Measurements from ENCODE around the gene B3GALT6.

DNA sequence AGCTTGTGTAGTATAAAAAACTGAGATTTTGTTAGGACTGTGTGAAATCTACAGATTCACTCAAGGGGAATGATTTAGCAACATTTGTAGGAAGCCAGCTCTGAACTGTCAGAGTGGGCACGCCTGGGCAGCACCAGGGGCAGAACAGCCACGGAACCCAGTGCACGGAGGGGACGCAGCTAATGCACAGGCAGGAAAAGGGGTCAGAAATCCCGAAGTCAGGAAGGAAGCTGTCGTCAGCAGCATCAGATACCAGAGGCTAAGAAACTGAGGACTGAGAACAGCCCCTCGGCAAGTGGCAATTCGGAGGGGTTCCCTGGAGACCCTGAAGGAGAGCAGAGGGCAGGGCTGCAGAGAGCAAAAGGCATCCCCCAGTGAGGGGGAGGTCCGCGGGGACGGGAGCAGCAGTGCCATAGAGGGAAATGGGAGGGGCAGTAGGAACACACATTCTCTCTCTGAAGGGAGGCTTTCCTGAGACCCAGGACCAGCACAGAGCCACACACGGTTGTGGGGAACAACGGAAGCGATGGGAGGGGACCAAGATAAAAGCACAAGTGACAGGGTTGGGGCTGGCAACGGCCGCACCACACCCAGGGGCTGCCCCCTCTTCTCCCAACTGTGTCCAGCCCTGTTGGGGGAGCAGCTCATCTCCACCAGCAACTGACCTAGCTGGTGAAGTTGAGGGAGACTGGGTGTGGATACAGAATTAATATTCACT, 29.0 kb downstream of the B3GALT6 start:
- TF ChIP-seq, protein P1, sequence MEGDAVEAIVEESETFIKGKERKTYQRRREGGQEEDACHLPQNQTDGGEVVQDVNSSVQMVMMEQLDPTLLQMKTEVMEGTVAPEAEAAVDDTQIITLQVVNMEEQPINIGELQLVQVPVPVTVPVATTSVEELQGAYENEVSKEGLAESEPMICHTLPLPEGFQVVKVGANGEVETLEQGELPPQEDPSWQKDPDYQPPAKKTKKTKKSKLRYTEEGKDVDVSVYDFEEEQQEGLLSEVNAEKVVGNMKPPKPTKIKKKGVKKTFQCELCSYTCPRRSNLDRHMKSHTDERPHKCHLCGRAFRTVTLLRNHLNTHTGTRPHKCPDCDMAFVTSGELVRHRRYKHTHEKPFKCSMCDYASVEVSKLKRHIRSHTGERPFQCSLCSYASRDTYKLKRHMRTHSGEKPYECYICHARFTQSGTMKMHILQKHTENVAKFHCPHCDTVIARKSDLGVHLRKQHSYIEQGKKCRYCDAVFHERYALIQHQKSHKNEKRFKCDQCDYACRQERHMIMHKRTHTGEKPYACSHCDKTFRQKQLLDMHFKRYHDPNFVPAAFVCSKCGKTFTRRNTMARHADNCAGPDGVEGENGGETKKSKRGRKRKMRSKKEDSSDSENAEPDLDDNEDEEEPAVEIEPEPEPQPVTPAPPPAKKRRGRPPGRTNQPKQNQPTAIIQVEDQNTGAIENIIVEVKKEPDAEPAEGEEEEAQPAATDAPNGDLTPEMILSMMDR (tag by site-specific recombination; IDR thresholded peaks at IDR 0.05): no peak
- TF ChIP-seq, protein P2, sequence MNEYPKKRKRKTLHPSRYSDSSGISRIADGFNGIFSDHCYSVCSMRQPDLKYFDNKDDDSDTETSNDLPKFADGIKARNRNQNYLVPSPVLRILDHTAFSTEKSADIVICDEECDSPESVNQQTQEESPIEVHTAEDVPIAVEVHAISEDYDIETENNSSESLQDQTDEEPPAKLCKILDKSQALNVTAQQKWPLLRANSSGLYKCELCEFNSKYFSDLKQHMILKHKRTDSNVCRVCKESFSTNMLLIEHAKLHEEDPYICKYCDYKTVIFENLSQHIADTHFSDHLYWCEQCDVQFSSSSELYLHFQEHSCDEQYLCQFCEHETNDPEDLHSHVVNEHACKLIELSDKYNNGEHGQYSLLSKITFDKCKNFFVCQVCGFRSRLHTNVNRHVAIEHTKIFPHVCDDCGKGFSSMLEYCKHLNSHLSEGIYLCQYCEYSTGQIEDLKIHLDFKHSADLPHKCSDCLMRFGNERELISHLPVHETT (tag by site-specific recombination; IDR thresholded peaks at IDR 0.05): no peak
- TF ChIP-seq MEIS1 (CRISPR knock-in tag; IDR thresholded peaks at IDR 0.05; ENCODE audit: borderline replicate concordance) (no peak), ZNF302 (tag by site-specific recombination; IDR thresholded peaks at IDR 0.05; ENCODE audit: low read depth) (no peak), ZNF24 (tag by site-specific recombination; IDR thresholded peaks at IDR 0.05) (no peak), ZBTB21 (tag by site-specific recombination; IDR thresholded peaks at IDR 0.05) (no peak)
- TF ChIP-seq, protein P3, sequence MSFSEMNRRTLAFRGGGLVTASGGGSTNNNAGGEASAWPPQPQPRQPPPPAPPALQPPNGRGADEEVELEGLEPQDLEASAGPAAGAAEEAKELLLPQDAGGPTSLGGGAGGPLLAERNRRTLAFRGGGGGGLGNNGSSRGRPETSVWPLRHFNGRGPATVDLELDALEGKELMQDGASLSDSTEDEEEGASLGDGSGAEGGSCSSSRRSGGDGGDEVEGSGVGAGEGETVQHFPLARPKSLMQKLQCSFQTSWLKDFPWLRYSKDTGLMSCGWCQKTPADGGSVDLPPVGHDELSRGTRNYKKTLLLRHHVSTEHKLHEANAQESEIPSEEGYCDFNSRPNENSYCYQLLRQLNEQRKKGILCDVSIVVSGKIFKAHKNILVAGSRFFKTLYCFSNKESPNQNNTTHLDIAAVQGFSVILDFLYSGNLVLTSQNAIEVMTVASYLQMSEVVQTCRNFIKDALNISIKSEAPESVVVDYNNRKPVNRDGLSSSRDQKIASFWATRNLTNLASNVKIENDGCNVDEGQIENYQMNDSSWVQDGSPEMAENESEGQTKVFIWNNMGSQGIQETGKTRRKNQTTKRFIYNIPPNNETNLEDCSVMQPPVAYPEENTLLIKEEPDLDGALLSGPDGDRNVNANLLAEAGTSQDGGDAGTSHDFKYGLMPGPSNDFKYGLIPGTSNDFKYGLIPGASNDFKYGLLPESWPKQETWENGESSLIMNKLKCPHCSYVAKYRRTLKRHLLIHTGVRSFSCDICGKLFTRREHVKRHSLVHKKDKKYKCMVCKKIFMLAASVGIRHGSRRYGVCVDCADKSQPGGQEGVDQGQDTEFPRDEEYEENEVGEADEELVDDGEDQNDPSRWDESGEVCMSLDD (tag by site-specific recombination; IDR thresholded peaks at IDR 0.05): no peak
